GM19023 (cell line): ENCODE results near the gene MAMDC2.

ENCODE experiments used
- ATAC-seq: cut with Tn5 transposase; IDR thresholded peaks from one replicate; pipeline ENCODE4 v1.9.1; 2021; ENCODE audit warnings: mild to moderate bottlenecking, moderate library complexity; ENCODE audit not compliant: unreplicated experiment

Gene MAMDC2, protein sequence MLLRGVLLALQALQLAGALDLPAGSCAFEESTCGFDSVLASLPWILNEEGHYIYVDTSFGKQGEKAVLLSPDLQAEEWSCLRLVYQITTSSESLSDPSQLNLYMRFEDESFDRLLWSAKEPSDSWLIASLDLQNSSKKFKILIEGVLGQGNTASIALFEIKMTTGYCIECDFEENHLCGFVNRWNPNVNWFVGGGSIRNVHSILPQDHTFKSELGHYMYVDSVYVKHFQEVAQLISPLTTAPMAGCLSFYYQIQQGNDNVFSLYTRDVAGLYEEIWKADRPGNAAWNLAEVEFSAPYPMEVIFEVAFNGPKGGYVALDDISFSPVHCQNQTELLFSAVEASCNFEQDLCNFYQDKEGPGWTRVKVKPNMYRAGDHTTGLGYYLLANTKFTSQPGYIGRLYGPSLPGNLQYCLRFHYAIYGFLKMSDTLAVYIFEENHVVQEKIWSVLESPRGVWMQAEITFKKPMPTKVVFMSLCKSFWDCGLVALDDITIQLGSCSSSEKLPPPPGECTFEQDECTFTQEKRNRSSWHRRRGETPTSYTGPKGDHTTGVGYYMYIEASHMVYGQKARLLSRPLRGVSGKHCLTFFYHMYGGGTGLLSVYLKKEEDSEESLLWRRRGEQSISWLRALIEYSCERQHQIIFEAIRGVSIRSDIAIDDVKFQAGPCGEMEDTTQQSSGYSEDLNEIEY

DNA sequence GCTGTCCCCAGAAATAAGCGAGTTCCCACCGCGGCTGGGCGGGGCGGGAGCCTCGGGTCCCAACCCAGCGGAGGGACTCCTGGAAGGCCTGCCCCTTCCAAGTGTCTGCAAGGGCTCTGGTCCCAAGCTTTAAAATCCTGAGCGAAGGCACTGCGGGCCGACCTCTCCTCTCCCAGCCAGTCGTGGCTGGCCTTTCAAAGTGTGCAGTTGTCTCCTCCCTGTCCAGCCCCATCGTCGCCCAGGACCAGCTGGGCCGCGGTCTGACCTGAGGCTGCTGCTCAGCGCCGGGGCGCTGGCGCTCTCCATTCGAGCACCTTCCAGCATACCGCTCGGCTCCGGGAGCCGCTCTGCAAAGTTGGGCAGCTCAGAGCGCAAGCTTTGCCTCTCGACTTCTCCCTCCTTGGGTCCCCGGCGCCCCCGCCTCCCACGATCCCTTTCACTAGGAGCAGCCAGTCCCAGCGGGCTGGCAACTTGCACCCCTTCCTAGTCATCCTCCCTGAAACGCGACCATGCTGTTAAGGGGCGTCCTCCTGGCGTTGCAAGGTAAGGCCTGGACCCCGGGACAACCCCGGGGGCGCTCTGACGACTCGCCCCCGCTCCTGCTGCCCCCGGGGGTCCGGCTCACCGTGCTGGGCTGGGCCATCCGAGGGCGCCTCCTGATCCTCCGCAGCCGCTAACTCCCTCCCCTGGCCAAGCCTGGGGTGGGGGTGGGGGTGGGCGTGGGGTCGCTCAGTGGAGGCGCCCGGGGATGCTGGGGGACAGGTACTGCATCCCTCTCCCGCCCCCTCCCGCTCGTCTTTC is at the start of gene MAMDC2:
TSS of gene MAMDC2 (plus strand) at position 160 of the 801 bp plus-strand sequence. CDS start at position 510, 350 bp downstream.
- no peak for ATAC-seq

DNA sequence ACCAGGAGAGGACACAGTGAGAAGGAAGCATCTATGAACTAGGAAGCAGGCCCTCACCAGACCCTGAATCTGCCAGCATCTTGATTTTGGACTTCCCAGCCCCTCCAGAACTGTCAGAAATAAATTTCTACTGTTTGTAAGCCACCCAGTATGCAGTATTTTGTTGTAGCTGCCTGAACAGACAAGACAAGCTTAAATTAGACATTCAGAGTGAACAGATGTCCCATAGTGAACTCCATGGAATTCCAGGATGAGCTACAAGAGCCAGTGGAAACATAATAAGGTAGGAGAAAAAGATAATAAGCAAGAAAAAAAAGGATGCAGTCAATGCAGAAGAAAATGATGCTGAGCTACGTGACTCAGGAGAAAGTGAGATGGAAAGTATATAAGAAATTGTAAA is 47.8 kb upstream of the MAMDC2 start:
- no peak for ATAC-seq

GRCh38 chr9:69996967-69997366 is 46.7 kb upstream of the MAMDC2 start:
- ATAC-seq = no peak

DNA sequence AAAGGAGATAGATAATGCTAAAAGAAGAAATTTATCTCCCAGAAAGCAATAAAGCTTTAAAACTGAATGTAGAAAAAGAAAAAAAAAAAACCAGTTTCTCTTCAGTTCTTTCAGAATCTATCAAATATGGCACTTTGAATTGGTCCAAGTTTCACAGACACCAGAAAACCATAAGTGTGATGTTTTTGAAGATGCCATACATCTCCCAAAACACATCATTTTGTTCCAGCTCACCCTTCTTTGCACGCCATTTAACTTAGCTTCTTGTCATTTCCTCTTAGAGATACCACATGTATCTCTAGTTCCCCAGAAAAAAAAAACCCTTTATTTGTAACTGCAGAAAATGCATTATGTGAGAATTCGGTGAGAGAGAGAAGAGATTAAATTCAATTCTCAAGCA is 46.1 kb upstream of the MAMDC2 start:
- no peak for ATAC-seq

- no peak for ATAC-seq
Observed at GRCh38 chr9:69999315-69999714, 44.3 kb upstream of the MAMDC2 start.

GRCh38 chr9:70000469-70000868 is 43.2 kb upstream of the MAMDC2 start:
- no peak for ATAC-seq

DNA sequence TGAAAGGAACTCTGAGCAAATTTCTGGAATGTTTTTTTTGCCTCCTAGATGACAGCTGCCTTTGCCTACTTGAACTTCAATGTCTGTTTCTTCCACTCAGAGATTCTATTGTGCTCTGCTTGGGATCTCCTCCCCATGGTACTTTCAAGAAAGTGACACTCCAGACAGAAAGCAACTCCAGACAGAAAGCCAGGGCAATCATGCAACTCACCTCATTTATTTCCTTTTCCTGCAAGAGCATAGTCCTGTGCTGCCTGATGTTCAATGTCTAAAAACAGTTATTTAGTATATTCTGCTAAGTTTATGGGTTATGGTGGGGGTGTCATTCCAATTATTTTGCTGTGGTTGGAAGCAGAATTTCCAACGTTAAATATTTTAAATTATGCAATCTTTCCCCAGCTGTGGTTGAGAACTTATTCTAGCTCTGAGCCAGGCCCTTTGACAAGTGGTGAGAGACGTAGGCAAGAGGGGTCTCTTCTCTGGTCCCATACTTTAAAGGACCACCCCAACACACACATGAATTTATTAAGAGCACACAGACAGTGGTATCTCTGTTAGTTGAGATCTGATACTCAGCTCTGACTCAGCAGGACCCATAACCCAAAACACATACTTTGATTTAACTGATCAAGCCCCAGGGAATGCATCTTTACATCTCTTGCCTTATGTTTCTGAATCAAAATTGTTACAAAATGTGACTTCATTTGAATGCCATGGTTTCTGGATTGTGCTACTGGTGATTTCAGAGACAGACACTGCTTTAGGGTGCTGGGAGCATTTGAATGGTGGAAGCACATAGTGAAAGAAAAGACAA is 39.5 kb upstream of the MAMDC2 start:
- ATAC-seq = no peak

- no peak for ATAC-seq
Observed at GRCh38 chr9:70006306-70006705, 37.3 kb upstream of the MAMDC2 start.

DNA sequence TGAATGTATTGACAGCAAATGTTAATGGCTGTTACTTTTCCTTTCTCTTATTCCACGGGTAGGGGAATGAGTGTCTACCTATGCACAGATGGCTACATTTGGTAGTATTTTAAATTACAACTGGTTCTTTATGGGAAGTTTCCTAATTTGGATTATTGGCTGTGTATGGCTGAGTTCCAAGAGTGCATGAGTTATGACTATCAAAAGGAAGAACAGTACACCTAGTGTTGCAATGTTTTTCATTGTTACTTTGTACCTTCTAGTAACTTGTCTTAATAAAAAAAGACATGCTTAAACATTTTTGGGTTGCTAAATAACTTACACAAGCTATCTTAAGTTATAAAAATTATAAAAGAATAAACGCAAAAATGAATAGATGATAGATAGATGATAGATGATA is 35.8 kb upstream of the MAMDC2 start:
- ATAC-seq = no peak

- no peak for ATAC-seq
Observed at GRCh38 chr9:70010015-70010414, 33.6 kb upstream of the MAMDC2 start.

- no peak for ATAC-seq
Observed at GRCh38 chr9:70011366-70011765, 32.3 kb upstream of the MAMDC2 start.

GRCh38 chr9:70012569-70012968 is 31.1 kb upstream of the MAMDC2 start:
- ATAC-seq = no peak

GRCh38 chr9:70013598-70014196 is 30.0 kb upstream of the MAMDC2 start:
- no peak for ATAC-seq

DNA sequence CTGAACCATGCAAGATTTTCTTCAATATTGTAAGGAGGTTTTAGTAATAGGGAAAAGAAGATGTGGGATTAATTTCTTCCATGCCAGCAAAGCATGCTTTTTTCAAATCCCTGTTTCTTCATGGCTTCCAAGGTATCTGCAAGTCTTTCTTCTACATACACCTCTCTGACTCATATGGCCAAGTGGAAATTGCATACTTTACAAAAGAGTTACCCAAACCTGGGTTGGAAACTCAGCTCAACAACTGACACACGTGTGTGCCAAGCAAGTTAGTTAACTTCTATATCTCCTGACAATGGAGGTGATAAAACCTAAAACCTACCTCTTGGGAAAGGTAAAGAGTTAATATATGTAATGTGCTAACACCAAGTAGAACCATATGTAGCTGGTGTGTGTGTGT is 28.5 kb upstream of the MAMDC2 start:
- no peak for ATAC-seq

DNA sequence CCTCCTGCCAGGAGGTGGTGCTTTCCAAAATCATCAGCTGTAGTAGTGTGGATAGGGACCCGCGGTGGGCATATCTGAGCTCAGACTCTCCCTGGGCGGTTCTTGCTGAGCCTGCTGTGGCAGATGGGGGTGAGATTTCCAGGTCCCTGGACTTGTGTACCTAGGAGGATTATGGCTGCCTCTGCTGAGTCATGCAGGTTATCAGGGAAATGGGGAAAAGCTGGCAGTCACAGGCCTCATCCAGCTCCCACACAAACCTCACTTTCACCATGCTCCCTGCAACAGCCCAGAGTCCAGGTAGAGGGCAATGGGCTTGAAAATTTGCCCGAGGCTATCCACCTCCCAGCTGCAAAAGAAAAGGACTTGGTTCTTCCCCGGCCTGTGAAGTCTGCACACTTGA is 23.4 kb upstream of the MAMDC2 start:
- no peak for ATAC-seq

- no peak for ATAC-seq
Observed at GRCh38 chr9:70020991-70021571, 22.6 kb upstream of the MAMDC2 start.

GRCh38 chr9:70028287-70028686 is 15.4 kb upstream of the MAMDC2 start:
- no peak for ATAC-seq

DNA sequence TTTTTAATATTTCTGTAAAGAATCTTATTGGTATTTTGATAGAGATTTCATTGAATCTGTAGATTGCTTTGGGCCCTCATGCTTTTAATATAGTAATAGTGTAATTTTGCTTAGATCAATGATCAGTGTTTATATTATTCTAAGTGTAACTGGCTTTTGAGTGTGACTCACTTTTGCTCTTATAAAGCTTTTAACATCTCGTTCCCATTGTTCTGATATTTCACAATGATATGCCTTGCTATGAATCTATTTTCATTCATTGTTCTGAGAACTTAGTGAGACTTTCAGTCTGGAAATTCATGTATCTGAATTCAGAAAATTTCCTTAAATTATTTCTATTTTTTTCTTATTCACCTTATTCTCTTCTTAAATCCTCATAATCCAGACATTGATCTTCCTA is 13.5 kb upstream of the MAMDC2 start:
- no peak for ATAC-seq

DNA sequence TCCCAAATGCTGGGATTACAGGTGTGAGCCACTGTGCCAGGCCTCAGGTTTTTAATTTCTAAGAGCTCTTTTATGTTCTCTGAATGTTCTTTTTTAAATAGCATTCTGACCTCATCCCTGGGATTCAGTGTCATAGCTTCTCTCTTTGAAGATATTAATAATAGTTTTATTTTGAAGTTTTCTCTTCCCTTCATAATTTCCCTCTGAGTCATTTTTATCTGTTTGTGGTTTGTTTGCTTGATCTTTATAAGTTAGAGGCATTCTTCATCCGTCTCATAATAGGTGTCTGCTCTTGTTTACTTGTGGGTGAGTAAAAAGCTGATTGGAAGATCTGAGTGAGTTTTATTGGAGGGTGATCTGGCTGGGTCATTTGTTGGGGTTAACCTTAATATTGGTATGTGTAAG is 12.5 kb upstream of the MAMDC2 start:
- no peak for ATAC-seq

DNA sequence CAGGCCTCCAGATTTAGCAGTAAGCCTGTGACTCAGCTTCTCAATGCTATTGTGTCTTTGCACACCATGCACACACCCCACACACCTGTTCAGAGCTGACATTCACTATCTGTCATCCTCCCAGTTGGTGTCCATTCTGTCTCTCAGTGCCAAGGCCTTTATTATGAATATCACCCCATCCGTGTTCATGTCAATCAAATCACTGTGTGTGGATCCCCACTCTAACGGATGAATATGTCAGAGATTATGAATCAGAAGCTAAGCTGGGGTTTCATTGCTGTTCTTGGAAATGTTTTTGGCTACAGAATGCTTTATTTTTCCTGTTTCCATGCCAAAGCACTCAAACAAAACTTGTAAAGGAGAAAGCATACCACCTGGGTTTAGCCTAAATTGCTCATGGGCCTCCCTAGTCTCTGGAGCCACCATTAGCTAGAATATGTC is 9.4 kb upstream of the MAMDC2 start:
- no peak for ATAC-seq
